CD4-positive, CD25-positive, alpha-beta regulatory T cell (primary cell): ENCODE measurements around the gene CNDP1. TPM values are rescaled to one million over a fixed set of nuclear protein-coding genes. Genes with fewer than 3 reads are reported as not detected.
"Not testable (repeated sequence)": the region's sequence is repeated elsewhere in the genome, so short reads cannot be mapped to it uniquely, and the experiment has no call there.

ENCODE experiments used
- ATAC-seq, 2 donors: fragments of 150-1000 bp; cut with Tn5 transposase; one replicate each; pipeline ENCODE4 v1.10.0; 2021; ENCODE audit warnings: low read depth in 2 of 2, moderate number of reproducible peaks in 2 of 2, moderate library complexity in 1 of 2
- DNase-seq, 3 donors: peaks; one replicate each; pipeline versions ENCODE4 v3.0.0 to v3.0.0-alpha.2; 2012 to 2022; ENCODE audit warnings: mixed read lengths in 1 of 3
- H3K27ac ChIP-seq: one replicate; pipeline ENCODE4 v1.7.0; 2013; ENCODE audit warnings: mild to moderate bottlenecking, low read length; ENCODE audit not compliant: insufficient read depth, poor library complexity, severe bottlenecking
- H3K27me3 ChIP-seq: one replicate; pipeline ENCODE4 v1.7.0; 2013; ENCODE audit warnings: low read length; ENCODE audit not compliant: control insufficient read depth, insufficient read depth
- H3K36me3 ChIP-seq: one replicate; pipeline ENCODE4 v1.7.0; 2013; ENCODE audit warnings: mild to moderate bottlenecking, low read length, moderate library complexity; ENCODE audit not compliant: control insufficient read depth, insufficient read depth
- H3K4me1 ChIP-seq: 2 replicates; pipeline ENCODE4 v1.7.0; 2013; ENCODE audit warnings: mild to moderate bottlenecking, low read length; ENCODE audit not compliant: insufficient read depth, control insufficient read depth, poor library complexity, severe bottlenecking
- H3K4me3 ChIP-seq: one replicate; pipeline ENCODE4 v1.7.0; 2013; ENCODE audit warnings: low read depth, mild to moderate bottlenecking, low read length, moderate library complexity
- H3K9me3 ChIP-seq, 2 experiments: 1 replicate in 1 of 2; 2 replicates in 1 of 2; pipeline ENCODE4 v1.7.0; 2013; ENCODE audit warnings: low read length in 2 of 2, mild to moderate bottlenecking in 1 of 2, moderate library complexity in 1 of 2; ENCODE audit not compliant: control insufficient read depth in 2 of 2
- H3K27ac Mint-ChIP-seq, 3 donors: one replicate each; pipeline ENCODE4 v1.8.0; 2020 to 2022; ENCODE audit warnings: mild to moderate bottlenecking in 3 of 3, mixed read lengths in 3 of 3, moderate library complexity in 2 of 3
- H3K27me3 Mint-ChIP-seq: one replicate; pipeline ENCODE4 v1.8.0; 2022; ENCODE audit warnings: mild to moderate bottlenecking, mixed read lengths
- H3K36me3 Mint-ChIP-seq: one replicate; pipeline ENCODE4 v1.8.0; 2020; ENCODE audit warnings: mixed read lengths
- H3K4me1 Mint-ChIP-seq, 4 donors: one replicate each; pipeline ENCODE4 v1.8.0; 2020 to 2022; ENCODE audit warnings: mixed read lengths in 4 of 4, mild to moderate bottlenecking in 1 of 4
- H3K4me3 Mint-ChIP-seq, 4 donors: one replicate each; pipeline ENCODE4 v1.8.0; 2020 to 2022; ENCODE audit warnings: mild to moderate bottlenecking in 4 of 4, mixed read lengths in 4 of 4, moderate library complexity in 3 of 4
- H3K9me3 Mint-ChIP-seq, 7 donors: one replicate each; pipeline ENCODE4 v1.8.0; 2020 to 2022; ENCODE audit warnings: mixed read lengths in 7 of 7, mild to moderate bottlenecking in 3 of 7, moderate library complexity in 2 of 7
- polyA plus RNA-seq, 4 donors: library from polyadenylated mRNA; unstranded; fragments of 300-500 nt; fragmentation: Illumina TruSeq; gene quantifications; one replicate each; pipeline ENCODE4 v1.2.3, GENCODE V29; 2021
- total RNA-seq: library from RNA; stranded (reverse); gene quantifications from one replicate; pipeline ENCODE4 v1.2.3, GENCODE V29; 2022

CNDP1 gene
- total and polyA plus RNA-seq, 5 donors from 2014 or later = 0.15 TPM; not detected in 4

GRCh38 chr18:74556126-74556525 lies 21.8 kb downstream of the CNDP1 start:
- no peak overlapping the region for H3K27ac Mint-ChIP-seq

GRCh38 chr18:74558096-74558495 lies 23.8 kb downstream of the CNDP1 start:
- Mint-ChIP-seq H3K36me3 (no peaks in the 10 kb centered on the region), H3K4me3 (no peak overlapping the region), H3K27me3 (peaks cover 4% of the 10 kb centered on the region), H3K27ac (no peak overlapping the region), H3K4me1 (no peaks in the 10 kb centered on the region), H3K9me3 (no peaks in the 10 kb centered on the region)
- no peaks in the 10 kb centered on the region for H3K27me3 ChIP-seq
- ATAC-seq = no peak
- DNase-seq = no peak
- no peaks in the 10 kb centered on the region for H3K36me3 ChIP-seq
- no peaks in the 10 kb centered on the region for H3K4me1 ChIP-seq
- no peaks in the 10 kb centered on the region for H3K9me3 ChIP-seq
- H3K4me3 ChIP-seq = no peak overlapping the region
- H3K27ac ChIP-seq = no peak overlapping the region

More at GRCh38 chr18:74556126-74556525, 21.8 kb downstream of the CNDP1 start:
- Mint-ChIP-seq H3K27me3 (peaks cover 13% of the 10 kb centered on the region), H3K4me3 (no peak overlapping the region), H3K4me1 (peaks cover 0 to 9% (median 0%) of the 10 kb centered on the region in 4 donors), H3K9me3 (peaks cover 0 to 2% (median 0%) of the 10 kb centered on the region in 7 donors), H3K36me3 (no peaks in the 10 kb centered on the region)
- no peaks in the 10 kb centered on the region for H3K27me3 ChIP-seq
- H3K9me3 ChIP-seq = no peaks in the 10 kb centered on the region
- H3K4me1 ChIP-seq = no peaks in the 10 kb centered on the region
- H3K36me3 ChIP-seq = no peaks in the 10 kb centered on the region
- H3K27ac ChIP-seq = no peak overlapping the region
- H3K4me3 ChIP-seq = no peak overlapping the region
- no peak for DNase-seq
- no peak for ATAC-seq

- no peaks in the 10 kb centered on the region for H3K4me1 ChIP-seq
- no peaks in the 10 kb centered on the region for H3K4me1 Mint-ChIP-seq
- no peak overlapping the region for H3K27ac ChIP-seq
- no peaks in the 10 kb centered on the region for H3K9me3 ChIP-seq
- no peaks in the 10 kb centered on the region for H3K36me3 Mint-ChIP-seq
- peaks cover 0 to 9% (median 0%) of the 10 kb centered on the region in 7 donors for H3K9me3 Mint-ChIP-seq
- H3K36me3 ChIP-seq = no peaks in the 10 kb centered on the region
- no peak for DNase-seq
- H3K4me3 Mint-ChIP-seq = no peak overlapping the region
- H3K27me3 Mint-ChIP-seq = peaks cover 8% of the 10 kb centered on the region
- H3K4me3 ChIP-seq = no peak overlapping the region
- no peak overlapping the region for H3K27ac Mint-ChIP-seq
- H3K27me3 ChIP-seq = no peaks in the 10 kb centered on the region
- ATAC-seq = no peak
Observed at GRCh38 chr18:74562131-74562730, 27.9 kb downstream of the CNDP1 start.

- Histone ChIP-seq H3K4me3 (no peak overlapping the region), H3K9me3 (no peaks in the 10 kb centered on the region), H3K27ac (no peak overlapping the region), H3K4me1 (no peaks in the 10 kb centered on the region), H3K27me3 (no peaks in the 10 kb centered on the region), H3K36me3 (no peaks in the 10 kb centered on the region)
- Mint-ChIP-seq H3K4me3 (no peak overlapping the region), H3K36me3 (no peaks in the 10 kb centered on the region), H3K9me3 (peaks cover 0 to 11% (median 1%) of the 10 kb centered on the region in 7 donors), H3K27ac (no peak overlapping the region), H3K27me3 (peaks cover 6% of the 10 kb centered on the region), H3K4me1 (no peaks in the 10 kb centered on the region)
- ATAC-seq (no peak), DNase-seq (no peak)
Observed at GRCh38 chr18:74562775-74563174, 28.5 kb downstream of the CNDP1 start.

- Mint-ChIP-seq H3K9me3 (peaks cover 0 to 11% (median 1%) of the 10 kb centered on the region in 7 donors), H3K27ac (no peak overlapping the region)
- no peak overlapping the region for H3K4me3 ChIP-seq
Observed at GRCh38 chr18:74563999-74564398, 29.7 kb downstream of the CNDP1 start.

GRCh38 chr18:74565164-74565563 lies 30.9 kb downstream of the CNDP1 start:
- not testable (repeated sequence) for H3K27ac Mint-ChIP-seq
- H3K9me3 Mint-ChIP-seq = peaks cover 0 to 11% (median 2%) of the 10 kb centered on the region in 7 donors

More at GRCh38 chr18:74563999-74564398, 29.7 kb downstream of the CNDP1 start:
- no peak for DNase-seq
- no peaks in the 10 kb centered on the region for H3K27me3 ChIP-seq
- H3K4me1 Mint-ChIP-seq = no peaks in the 10 kb centered on the region
- H3K27ac ChIP-seq = no peak overlapping the region
- no peaks in the 10 kb centered on the region for H3K4me1 ChIP-seq
- H3K9me3 ChIP-seq = no peaks in the 10 kb centered on the region
- no peaks in the 10 kb centered on the region for H3K36me3 Mint-ChIP-seq
- peaks cover 6% of the 10 kb centered on the region for H3K27me3 Mint-ChIP-seq
- no peaks in the 10 kb centered on the region for H3K36me3 ChIP-seq
- no peak for ATAC-seq
- H3K4me3 Mint-ChIP-seq = no peak overlapping the region

GRCh38 chr18:74565993-74566392 lies 31.7 kb downstream of the CNDP1 start:
- not testable (repeated sequence) for H3K27me3 ChIP-seq, H3K36me3 Mint-ChIP-seq, H3K27ac ChIP-seq, H3K4me3 Mint-ChIP-seq, ATAC-seq, H3K4me3 ChIP-seq, H3K4me1 Mint-ChIP-seq, H3K4me1 ChIP-seq, H3K27ac Mint-ChIP-seq, H3K9me3 ChIP-seq, DNase-seq, H3K36me3 ChIP-seq
- Mint-ChIP-seq H3K27me3 (peaks cover 17% of the 10 kb centered on the region), H3K9me3 (peaks cover 0 to 11% (median 2%) of the 10 kb centered on the region in 7 donors)

More at GRCh38 chr18:74565164-74565563, 30.9 kb downstream of the CNDP1 start:
- not testable (repeated sequence) for H3K4me3 Mint-ChIP-seq, H3K36me3 Mint-ChIP-seq, H3K4me1 ChIP-seq, H3K27me3 ChIP-seq, H3K27ac ChIP-seq, ATAC-seq, H3K4me3 ChIP-seq, DNase-seq, H3K36me3 ChIP-seq, H3K4me1 Mint-ChIP-seq, H3K9me3 ChIP-seq
- peaks cover 12% of the 10 kb centered on the region for H3K27me3 Mint-ChIP-seq

- H3K9me3 Mint-ChIP-seq = peaks cover 0 to 11% (median 2%) of the 10 kb centered on the region in 7 donors
- no peak overlapping the region for H3K27ac ChIP-seq
- DNase-seq (no peak), ATAC-seq (no peak)
- H3K4me1 Mint-ChIP-seq = no peaks in the 10 kb centered on the region
- H3K36me3 ChIP-seq = no peaks in the 10 kb centered on the region
- H3K4me1 ChIP-seq = no peaks in the 10 kb centered on the region
- H3K4me3 ChIP-seq = no peak overlapping the region
- H3K4me3 Mint-ChIP-seq = no peak overlapping the region
- H3K9me3 ChIP-seq = no peaks in the 10 kb centered on the region
- no peaks in the 10 kb centered on the region for H3K36me3 Mint-ChIP-seq
- H3K27ac Mint-ChIP-seq = no peak overlapping the region
- no peaks in the 10 kb centered on the region for H3K27me3 ChIP-seq
- peaks cover 20% of the 10 kb centered on the region for H3K27me3 Mint-ChIP-seq
Observed at GRCh38 chr18:74567822-74568221, 33.5 kb downstream of the CNDP1 start.
